Stimulated activated naive CD4-positive, alpha-beta T cell treated with Interleukin-2 at 50 U/mL for 16 hours (primary cell): Measurements from ENCODE around the gene MEG3.

Experiments
- DNase-seq: peaks from one replicate; lab custom pipeline; 2025; lab: John Stamatoyannopoulos, UW

The MEG3 gene

GRCh38 chr14:100825713-100826331, at the start of gene MEG3:
Gene MEG3 (plus strand): TSS chr14:100826118.
- no peak for DNase-seq

GRCh38 chr14:100776681-100777365, 49.1 kb upstream of the MEG3 start:
- DNase-seq: no peak

- no peak for DNase-seq
Observed at GRCh38 chr14:100777366-100777817, 48.5 kb upstream of the MEG3 start.

DNA sequence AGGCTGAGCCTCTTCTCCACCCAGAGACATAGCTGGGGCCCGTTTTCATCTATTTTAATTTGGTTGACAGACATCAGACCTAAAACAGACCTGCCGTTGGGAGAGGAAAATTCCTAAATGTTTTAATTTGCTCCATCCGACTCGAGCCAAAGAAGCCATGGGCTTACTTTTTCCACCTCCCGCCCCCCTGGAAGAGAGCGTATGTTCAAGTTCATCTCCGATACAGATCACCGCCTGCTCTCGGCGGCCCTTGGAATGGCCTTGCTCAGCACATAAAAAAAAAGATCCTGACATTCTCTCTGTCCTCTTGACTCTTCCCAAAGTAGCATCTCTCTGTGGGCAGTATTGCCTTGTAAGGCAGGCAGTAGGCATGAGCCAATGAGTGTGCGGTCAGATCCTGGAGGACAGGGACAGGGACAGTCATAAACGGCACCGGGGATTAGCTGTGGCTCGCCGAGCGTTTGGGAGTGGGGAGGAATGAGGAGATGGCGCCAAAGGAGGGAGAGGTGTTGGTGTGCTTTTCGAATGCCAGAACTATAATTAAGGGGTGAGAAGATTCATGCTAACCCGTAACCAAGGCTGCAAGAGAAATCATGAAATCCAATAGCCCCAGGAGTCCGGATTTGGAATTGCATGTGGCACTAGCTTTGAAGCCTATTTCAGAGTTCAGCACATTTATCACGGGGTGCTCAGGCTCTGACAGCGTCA, 47.9 kb upstream of the MEG3 start:
- no peak for DNase-seq

- DNase-seq: no peak
Observed at GRCh38 chr14:100778526-100778882, 47.4 kb upstream of the MEG3 start.

GRCh38 chr14:100778951-100779690, 46.8 kb upstream of the MEG3 start:
- no peak for DNase-seq

- DNase-seq: no peak
Observed at GRCh38 chr14:100779691-100780080, 46.2 kb upstream of the MEG3 start.

DNA sequence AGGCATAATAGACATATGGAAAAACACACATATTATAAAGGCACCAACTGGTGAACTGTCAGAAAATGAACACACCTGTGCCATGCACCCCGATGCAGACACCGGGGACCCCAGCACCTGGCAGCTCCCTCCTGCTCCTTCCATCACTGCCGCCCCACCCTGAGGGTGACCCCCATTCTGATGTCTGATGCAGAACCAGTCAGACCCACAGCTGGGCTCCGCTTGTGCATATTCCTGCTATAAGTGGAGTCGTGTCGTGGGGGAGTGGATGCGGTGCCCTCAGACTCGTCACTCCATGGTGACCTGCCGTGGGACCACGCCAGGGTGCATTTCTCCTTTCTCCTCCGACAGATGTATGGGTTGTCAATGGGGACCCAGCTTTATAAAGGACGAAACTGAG, 45.7 kb upstream of the MEG3 start:
- no peak for DNase-seq

DNA sequence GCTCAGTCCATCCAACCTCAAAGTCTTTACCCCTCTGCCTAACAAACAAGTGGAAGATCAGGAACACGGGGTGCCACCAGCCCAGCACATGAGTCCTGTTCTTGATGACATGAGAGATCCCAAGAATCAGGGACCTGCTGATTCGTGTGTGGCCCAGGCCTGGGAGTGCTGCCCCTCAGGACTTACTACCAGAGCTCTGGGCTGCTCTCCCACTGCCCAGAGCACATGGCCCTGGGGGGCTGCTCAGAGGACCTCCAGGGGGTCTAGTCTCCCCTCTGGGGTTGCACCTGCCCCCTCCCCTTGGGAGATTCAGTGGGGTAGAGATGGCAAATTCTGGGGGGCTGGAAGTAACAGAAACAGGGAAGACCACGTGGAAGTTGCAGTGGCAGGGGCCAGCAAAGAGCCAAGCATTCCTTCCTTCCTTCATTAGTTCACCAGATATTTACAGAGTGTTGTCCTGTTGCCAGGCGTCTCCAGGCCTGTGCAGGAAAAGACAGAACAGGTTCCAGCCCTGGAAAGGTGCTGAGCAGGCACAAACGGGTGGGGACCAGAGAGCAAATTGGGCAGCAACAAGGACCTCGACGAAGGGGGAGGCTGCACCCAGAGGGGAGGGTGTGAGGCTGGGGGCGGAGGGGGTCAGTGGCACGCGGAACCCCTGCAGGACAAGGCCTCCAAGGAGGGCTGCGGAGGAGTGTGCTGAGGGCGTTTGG, 45.1 kb upstream of the MEG3 start:
- DNase-seq: no peak

GRCh38 chr14:100781952-100782351, 44.0 kb upstream of the MEG3 start:
- no peak for DNase-seq

DNA sequence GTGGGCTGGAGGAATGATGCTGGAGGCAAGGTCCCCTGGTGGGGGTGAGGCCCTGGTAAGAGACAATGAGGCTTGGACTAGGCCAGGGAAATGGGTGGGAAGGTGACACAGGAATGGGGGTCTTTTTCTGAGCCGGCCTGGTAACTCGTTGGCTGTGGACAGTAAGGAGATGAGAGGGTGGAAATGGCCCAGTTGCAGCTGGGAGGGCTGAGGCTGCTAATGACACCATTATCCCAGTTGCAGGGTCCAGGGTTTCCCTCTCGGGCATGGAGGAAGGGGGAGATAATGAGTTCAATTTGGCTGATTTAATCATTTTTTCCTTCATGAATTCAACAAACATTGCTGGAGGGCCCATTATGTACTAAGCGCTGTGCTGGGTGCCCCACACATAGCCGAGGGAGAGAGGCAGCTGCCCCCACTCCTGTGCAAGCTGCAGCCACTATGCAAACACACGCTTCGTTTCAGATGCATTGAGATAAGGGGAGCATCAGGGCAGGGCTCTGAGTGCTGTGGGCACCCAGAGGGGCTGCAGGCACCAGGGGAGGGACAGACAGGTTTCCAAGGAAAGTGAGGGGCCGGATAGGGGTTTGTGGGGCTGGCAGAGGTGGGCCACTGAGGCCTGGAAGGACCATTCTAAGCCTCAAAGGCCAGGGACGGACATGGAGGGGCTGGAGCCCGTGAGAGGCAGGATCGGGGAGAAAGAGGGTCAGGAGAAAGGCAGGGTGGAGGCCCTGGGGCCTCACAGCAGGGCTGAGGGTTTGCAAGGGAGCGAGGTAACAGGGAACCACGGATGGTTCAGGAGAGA, 43.2 kb upstream of the MEG3 start:
- no peak for DNase-seq

DNA sequence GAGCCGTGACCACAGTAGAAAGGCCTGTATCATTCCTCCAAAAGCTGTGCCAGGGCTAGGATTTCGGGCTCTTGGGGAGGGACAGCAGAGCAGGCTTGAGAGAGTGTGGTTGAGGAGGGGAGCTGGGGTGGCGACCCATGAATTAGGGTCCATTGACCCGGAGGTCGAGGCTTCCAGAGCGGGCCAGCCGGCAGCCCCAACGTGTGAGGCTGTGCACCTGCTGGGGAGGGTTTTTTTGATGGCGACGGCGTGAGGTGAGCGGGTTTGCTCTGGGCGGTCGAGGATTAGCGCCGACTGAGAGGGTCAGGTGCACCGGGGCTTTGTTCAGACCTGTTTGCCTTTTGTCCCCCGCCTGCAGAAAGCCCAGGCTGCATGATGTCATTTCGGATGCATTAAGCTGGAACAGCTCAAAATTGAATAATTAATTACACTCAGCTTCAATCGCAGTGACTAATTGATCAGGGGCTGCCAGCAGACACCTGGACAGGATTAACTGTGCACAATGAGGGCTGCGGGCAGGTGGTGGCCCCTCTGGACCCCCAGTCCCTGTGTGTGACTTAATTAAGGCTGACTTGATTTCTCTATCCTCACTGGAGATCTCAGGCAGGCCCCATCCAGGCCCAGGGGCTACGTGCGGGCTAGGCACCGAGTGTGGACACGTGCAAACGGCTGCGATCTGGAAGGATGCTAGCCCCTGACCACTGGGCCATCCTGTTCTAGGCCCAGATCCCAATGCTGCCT, 42.1 kb upstream of the MEG3 start:
- DNase-seq: no peak

DNA sequence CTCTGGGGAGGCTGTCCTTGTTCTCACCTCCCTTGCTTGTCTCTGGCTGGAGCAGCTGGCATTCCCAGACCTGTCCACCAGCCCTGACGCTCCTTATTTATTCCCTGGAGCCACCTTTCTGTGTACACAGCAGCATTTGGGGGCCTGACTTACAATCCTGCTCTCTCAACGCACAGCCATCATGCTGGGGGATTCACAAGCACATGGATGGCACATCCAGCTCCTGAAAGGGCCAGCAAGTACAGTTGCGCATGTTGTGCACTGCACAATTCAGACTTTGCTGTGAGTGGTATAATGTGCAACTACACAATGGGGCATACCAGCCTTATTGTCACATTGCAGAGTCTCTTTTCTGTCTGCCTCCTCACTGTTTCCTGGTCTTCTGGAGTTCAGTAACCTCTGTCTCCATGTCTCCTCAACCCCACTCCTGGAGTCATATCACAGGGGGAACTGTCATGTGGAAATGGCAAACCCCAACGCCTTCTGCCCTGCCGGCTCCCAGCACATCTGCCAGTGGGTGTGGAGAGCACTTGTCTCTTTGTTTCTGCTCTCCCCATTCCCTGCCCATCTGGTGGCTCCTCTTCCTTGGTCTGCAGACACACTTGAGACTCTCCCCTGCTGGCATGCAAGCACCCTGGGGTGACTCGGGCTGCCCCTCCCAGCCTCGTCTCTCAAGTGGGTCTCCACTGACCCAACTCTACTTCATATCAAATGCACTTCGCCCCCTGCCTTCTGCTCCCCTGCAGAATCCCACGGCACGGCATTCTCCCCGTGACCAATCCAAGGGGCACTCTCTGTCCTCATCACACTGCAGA, 41.2 kb upstream of the MEG3 start:
- DNase-seq: no peak

DNA sequence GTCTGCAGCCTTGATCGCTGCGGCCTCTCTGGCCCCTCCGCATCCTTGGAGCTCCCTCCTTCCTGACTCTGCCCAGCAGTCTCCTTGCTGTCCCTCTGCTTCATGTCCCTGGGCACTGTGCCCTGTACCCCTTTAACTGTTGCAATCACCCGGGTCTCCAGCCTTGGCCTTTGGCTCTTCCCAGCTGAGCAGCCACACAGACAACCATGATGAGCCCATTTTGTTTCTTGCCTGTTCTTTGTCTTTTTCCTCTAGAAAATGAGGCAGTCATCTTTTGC, 40.6 kb upstream of the MEG3 start:
- DNase-seq: no peak

- no peak for DNase-seq
Observed at GRCh38 chr14:100785626-100786025, 40.3 kb upstream of the MEG3 start.

DNA sequence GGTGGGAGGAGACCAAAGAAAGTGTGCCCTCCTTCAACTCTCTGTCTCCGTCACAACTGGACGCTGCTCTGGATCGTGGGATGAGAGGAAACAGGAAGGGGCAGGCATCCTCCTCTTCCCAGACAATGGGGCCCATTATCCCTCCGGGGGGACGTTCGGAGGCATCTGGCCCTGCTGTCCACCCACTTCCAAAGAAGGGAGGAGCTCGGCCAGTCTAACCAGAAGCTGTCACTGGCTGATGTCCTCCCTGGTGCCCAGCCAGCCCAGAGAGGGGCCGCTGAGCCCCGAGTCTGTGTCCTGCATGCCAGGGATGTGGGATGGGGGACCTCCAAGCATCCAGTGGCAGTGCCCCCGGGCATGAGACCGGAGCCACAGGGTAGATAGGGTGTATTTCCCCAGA, 39.8 kb upstream of the MEG3 start:
- DNase-seq: no peak

DNA sequence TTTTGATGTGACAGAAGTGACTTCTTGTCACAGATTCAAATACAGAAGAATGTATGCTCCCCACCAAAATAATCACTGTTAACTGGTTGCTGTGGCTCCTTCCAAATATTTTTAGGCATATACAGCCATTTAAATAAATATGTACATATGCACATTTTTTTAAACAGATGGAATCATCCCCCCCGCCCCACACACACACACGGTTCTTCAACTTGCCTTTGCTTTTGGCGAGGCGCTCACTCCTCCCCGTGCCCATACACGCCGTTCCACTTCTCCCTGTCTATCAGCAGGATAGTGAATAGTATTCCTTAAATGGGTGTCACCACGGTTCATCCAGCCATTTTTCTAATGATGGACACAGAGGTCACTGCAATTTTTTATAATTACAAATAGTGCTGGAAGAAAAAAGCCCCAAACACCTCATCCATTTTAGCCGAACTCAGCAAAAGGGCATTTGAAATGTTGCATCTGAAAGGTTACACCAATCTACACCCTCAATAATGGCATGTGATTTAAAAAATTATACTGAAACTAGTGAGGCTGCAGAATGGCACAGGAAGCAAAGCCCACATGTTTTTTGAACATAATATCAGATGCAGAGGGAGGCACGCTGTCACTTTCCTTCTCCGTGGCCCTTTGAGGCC, 39.2 kb upstream of the MEG3 start:
- DNase-seq: no peak

DNA sequence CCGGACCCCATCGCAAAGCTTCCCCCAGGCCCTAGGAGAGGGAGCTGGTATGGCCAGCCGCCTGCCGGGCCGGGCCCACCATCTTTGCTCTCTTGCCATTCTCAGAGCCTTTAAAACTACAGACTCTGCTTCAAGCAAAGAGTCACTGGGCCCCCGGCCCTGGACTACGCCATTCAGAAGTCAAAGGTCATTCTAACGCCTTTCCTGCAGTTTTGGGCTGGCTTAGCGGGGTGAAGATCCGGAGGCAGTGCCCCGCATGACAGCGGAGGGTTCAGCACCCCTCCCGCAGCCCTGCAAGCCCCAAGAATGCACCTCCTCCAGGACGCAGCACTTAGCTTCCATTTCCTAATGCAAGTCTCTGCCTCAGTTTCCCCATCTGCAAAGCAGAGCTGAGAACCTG, 38.3 kb upstream of the MEG3 start:
- DNase-seq: no peak

- no peak for DNase-seq
Observed at GRCh38 chr14:100788517-100788916, 37.4 kb upstream of the MEG3 start.
